ENCODE results near the gene BPHL.
"Not testable (repeated sequence)": the region's sequence is repeated elsewhere in the genome, so short reads cannot be mapped to it uniquely, and the experiment has no call there.

DNA sequence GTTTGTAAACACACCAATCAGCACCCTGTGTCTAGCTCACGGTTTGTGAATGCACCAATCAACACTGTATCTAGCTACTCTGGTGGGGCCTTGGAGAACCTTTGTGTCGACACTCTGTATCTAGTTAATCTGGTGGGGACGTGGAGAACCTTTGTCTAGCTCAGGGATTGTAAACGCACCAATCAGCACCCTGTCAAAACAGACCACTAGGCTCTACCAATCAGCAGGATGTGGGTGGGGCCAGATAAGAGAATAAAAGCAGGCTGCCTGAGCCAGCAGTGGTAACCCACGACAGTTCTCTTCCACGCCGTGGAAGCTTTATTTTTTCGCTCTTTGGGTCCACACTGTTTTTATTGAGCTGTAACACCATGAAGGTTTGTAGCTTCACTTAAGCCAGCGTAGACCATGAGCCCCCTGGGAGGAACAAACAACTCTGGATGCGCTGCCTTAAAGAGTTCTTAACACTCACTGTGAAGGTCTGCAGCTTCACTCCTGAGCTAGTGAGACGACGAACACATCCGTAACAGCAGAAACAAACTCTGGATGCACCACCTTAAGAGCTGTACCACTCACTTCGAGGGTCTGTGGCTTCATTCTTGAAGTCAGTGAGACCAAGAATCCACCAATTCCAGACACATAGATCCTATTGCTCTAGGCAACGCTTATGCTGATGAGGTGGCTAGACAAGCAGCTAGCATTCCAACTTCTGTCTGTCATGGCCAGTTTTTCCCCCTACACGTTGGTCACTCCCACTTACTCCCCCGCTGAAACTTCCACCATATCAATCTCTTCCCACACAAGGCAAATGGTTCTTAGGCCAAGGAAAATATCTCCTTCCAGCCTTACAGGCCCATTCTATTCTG, 53.0 kb downstream of the BPHL start:
- TF ChIP-seq, protein P1, sequence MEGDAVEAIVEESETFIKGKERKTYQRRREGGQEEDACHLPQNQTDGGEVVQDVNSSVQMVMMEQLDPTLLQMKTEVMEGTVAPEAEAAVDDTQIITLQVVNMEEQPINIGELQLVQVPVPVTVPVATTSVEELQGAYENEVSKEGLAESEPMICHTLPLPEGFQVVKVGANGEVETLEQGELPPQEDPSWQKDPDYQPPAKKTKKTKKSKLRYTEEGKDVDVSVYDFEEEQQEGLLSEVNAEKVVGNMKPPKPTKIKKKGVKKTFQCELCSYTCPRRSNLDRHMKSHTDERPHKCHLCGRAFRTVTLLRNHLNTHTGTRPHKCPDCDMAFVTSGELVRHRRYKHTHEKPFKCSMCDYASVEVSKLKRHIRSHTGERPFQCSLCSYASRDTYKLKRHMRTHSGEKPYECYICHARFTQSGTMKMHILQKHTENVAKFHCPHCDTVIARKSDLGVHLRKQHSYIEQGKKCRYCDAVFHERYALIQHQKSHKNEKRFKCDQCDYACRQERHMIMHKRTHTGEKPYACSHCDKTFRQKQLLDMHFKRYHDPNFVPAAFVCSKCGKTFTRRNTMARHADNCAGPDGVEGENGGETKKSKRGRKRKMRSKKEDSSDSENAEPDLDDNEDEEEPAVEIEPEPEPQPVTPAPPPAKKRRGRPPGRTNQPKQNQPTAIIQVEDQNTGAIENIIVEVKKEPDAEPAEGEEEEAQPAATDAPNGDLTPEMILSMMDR (IDR thresholded peaks at IDR 0.05) = not testable (repeated sequence)
- not testable (repeated sequence) for TF ChIP-seq POLR2AphosphoS5, TCF7L2 (IDR thresholded peaks at IDR 0.05; ENCODE audit: low read depth, low read length)

Data from Panc1 (cell line).